Panc1 (cell line): ENCODE measurements around the gene GALNT11.

Experiments
- CTCF ChIP-seq: fragments of 450-650 bp; IDR thresholded peaks from 2 replicates; pipeline ENCODE4 v1.5.1; 2017; ENCODE audit warnings: mild to moderate bottlenecking
- TCF7L2 ChIP-seq: IDR thresholded peaks from 2 replicates; pipeline ENCODE4 v1.6.1; 2011; ENCODE audit warnings: mild to moderate bottlenecking, low read depth, low read length, inconsistent platforms

GRCh38 chr7:152059311-152059710 lies 33.8 kb downstream of the GALNT11 start:
- no peak for TF ChIP-seq CTCF
- no peak for TF ChIP-seq TCF7L2
